Psoas muscle (tissue), 8 donors: Measurements from ENCODE around the gene ASXL1. TPM values are rescaled to one million over a fixed set of nuclear protein-coding genes. Genes with fewer than 3 reads are reported as not detected.

Experiments
- ATAC-seq, 4 donors: fragments of 200-7000 bp; cut with Tn5 transposase; one replicate each; pipeline ENCODE4 v1.9.1; 2020; ENCODE audit warnings: moderate library complexity in 3 of 4, mild to moderate bottlenecking in 2 of 4
- DNase-seq, 2 donors: peaks; one replicate each; pipeline ENCODE4 v3.0.0-alpha.2; 2020
- H3K27ac ChIP-seq: fragments of 200-600 bp; one replicate; pipeline ENCODE4 v1.8.0; 2022
- H3K27me3 ChIP-seq, 3 donors: fragments of 200-600 bp in 1 of 3; one replicate each; pipeline versions ENCODE4 v1.6.1 to v1.8.0; 2013 to 2022; ENCODE audit warnings: low read length in 2 of 3, mild to moderate bottlenecking in 2 of 3, moderate library complexity in 1 of 3; ENCODE audit not compliant: insufficient read depth in 3 of 3
- H3K36me3 ChIP-seq, 2 donors: fragments of 200-600 bp in 1 of 2; one replicate each; pipeline versions ENCODE4 v1.6.1 to v1.8.0; 2013 to 2022; ENCODE audit warnings: low read depth in 1 of 2, mild to moderate bottlenecking in 1 of 2, moderate library complexity in 1 of 2; ENCODE audit not compliant: insufficient read depth in 1 of 2
- H3K4me1 ChIP-seq: fragments of 200-600 bp; one replicate; pipeline ENCODE4 v1.8.0; 2022
- H3K4me3 ChIP-seq: fragments of 200-600 bp; one replicate; pipeline ENCODE4 v1.8.0; 2022; ENCODE audit warnings: mild to moderate bottlenecking
- H3K9me3 ChIP-seq: fragments of 200-600 bp; one replicate; pipeline ENCODE4 v1.8.0; 2022
- WGBS, 3 donors: extraction: QIAGEN DNeasy Blood & Tissue Kit; methylation state at CpG; one replicate each; pipeline versions ENCODE4 v1.1.6 to v1.1.7; 2013; 5-methylcytosine and 5-hydroxymethylcytosine counted together
- intact Hi-C, 2 donors: fragments of 100-400 bp; cut with DNase I; formaldehyde crosslinking; loops; one replicate each; pipeline versions ENCODE4 v1.11.0 to v1.14.2; 2022
- polyA plus RNA-seq, 3 donors: library from polyadenylated mRNA; stranded (reverse); fragments of 200-250 nt; gene quantifications; one replicate each; pipeline ENCODE4 v1.2.3, GENCODE V29; 2013
- total RNA-seq, 4 donors: library from RNA; stranded (reverse); fragmentation: NEBNext Ultra II Directional in 2 of 4; extraction: Animal tissue kit (Norgen Biotek cat#: 25700) in 2 of 4; gene quantifications; one replicate each; pipeline versions ENCODE4 v1.2.1 to v1.2.4, GENCODE V29; 2021 to 2023
- TF ChIP-seq, protein P1 (sequence below): fragments of 200-600 bp; IDR thresholded peaks from one replicate; pipeline ENCODE4 v1.8.0; 2022; ENCODE audit warnings: antibody characterized with exemption
- donor health status: healthy with polysubstance abuse.
- donor health status: DM: no; HTN: no; CAD: no; lungs with moderate emphysema.
- donor health status: Bipolar disorder and iron deficiency.
- donor health status: healthy.
- donor health status: DM: yes; HTN: yes; CAD: no.
- donor health status: DM: no; HTN: no; CAD: no.
- donor health status: DM: no; HTN: no; CAD: no.
- donor health status: DM: yes; HTN: yes; CAD: no.

The ASXL1 gene
- total and polyA plus RNA-seq, 7 donors: 18.5 to 52.0 (median 23.2) TPM

- WGBS, 3 donors: 76 to 82% (median 78%) methylated on average over 13 to 16 of the region's 16 CpGs
- DNase-seq: peak in 1 of 2 donors; percentile 31
- H3K4me3 ChIP-seq: no peak overlapping the region
- H3K4me1 ChIP-seq: no peaks in the 10 kb centered on the region
- no peaks in the 10 kb centered on the region for H3K27me3 ChIP-seq
- TF ChIP-seq, protein P1, sequence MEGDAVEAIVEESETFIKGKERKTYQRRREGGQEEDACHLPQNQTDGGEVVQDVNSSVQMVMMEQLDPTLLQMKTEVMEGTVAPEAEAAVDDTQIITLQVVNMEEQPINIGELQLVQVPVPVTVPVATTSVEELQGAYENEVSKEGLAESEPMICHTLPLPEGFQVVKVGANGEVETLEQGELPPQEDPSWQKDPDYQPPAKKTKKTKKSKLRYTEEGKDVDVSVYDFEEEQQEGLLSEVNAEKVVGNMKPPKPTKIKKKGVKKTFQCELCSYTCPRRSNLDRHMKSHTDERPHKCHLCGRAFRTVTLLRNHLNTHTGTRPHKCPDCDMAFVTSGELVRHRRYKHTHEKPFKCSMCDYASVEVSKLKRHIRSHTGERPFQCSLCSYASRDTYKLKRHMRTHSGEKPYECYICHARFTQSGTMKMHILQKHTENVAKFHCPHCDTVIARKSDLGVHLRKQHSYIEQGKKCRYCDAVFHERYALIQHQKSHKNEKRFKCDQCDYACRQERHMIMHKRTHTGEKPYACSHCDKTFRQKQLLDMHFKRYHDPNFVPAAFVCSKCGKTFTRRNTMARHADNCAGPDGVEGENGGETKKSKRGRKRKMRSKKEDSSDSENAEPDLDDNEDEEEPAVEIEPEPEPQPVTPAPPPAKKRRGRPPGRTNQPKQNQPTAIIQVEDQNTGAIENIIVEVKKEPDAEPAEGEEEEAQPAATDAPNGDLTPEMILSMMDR: no peak
- no peak for ATAC-seq
- H3K27ac ChIP-seq: no peak overlapping the region
- intact Hi-C loops: no loop called here
- H3K9me3 ChIP-seq: no peaks in the 10 kb centered on the region
- H3K36me3 ChIP-seq: no peaks in the 10 kb centered on the region
These were observed 108.8 kb downstream of the ASXL1 start for GRCh38 chr20:32466739-32467505.

DNA sequence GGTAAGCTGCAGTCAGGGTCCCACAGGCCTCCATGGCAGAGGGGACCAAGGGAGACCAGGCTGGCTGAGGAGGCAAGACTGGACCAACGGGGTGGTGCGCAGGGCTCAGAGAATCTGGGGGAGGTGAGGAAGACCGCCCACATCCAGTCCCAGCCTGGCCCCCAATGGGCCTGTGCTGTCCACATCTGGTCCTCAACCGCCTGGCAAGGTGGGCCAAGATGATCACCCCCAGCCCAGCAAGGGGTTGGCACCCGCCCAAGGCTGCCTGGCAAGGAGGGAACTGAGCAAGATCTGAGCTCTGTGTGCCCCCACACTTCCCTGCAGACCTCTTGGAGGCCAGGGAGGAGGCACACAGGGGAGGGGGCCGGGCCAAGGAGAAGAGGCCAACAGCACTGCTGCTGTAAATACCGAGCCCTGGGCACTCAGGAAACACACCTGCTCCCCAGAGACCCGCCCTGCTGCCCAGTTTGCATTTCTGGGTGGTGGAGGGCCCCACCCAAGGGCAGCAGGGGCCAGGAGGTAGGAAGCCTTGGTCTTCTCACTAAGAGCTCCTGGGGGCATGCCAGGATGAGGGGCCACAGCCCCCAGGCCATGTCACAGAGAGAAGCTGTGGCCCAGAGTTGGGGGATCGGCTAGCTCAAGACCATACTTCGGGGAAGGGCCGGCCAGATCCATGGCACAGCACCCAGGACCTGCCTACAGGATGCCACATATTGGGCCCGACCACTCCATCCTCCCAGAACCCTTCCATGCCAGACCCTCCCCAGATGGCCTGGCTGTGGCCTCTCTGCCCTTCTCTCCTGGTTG lies 109.6 kb downstream of the ASXL1 start:
- intact Hi-C loops: no loop called here
- Histone ChIP-seq H3K27me3 (no peaks in the 10 kb centered on the region), H3K27ac (no peak overlapping the region), H3K36me3 (no peaks in the 10 kb centered on the region), H3K4me3 (no peak overlapping the region), H3K9me3 (no peaks in the 10 kb centered on the region), H3K4me1 (no peaks in the 10 kb centered on the region)
- 82 to 91% (median 88%) methylated on average over 12 of the region's 12 CpGs for WGBS, 3 donors
- DNase-seq (peak in 1 of 2 donors; percentile 48), ATAC-seq (no peak)
- TF ChIP-seq, protein P1: no peak

DNA sequence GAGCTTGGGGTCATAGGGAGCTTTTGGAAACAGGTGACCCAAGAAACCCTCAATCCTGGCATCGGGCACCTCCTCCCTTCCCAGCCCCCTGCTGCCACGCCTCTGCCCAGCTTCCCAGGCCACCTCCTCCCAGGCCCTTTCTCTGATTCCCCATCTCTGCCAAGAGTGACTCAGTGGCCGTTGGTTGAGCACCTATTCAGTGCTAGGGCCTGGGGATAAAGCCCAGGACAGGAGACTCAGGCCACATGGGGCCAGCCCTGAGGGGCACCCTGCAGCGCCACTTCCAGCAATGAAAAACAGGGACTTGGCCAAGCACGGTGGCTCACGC lies 110.1 kb downstream of the ASXL1 start:
- H3K36me3 ChIP-seq: no peaks in the 10 kb centered on the region
- intact Hi-C loops: no loop called here
- TF ChIP-seq, protein P1: no peak
- no peaks in the 10 kb centered on the region for H3K4me1 ChIP-seq
- 89 to 93% (median 91%) methylated on average over 6 of the region's 6 CpGs for WGBS, 3 donors
- no peak overlapping the region for H3K4me3 ChIP-seq
- no peaks in the 10 kb centered on the region for H3K9me3 ChIP-seq
- no peak for DNase-seq
- H3K27me3 ChIP-seq: no peaks in the 10 kb centered on the region
- H3K27ac ChIP-seq: no peak overlapping the region
- ATAC-seq: no peak

DNA sequence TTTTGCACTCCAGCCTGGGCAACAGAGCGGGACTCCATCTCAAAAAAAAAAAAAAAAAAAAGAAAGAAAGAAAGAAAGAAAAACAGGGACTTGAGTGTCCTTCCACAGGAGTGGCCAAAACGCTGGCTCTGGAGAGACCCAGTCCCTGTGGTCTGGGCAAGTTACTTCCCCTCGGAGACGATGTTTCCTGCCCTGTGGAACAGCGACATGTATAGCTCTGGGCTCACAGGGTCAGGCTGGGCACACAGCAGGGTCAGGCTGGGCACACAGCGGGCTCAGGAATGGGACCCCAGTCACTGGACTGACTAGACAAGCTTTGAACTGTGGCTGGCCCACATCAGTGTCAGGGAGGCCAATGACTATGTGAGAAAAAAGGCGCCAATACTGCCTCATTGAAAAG lies 110.7 kb downstream of the ASXL1 start:
- DNase-seq: no peak

More for the DNA sequence above, 110.7 kb downstream of the ASXL1 start:
- WGBS, 3 donors: 77 to 85% (median 84%) methylated on average over 7 of the region's 7 CpGs
- Histone ChIP-seq H3K9me3 (no peaks in the 10 kb centered on the region), H3K4me3 (no peak overlapping the region), H3K36me3 (no peaks in the 10 kb centered on the region), H3K4me1 (no peaks in the 10 kb centered on the region), H3K27ac (no peak overlapping the region), H3K27me3 (peaks cover 0 to under 1% (median 0%) of the 10 kb centered on the region in 3 donors)
- intact Hi-C loops: no loop called here
- TF ChIP-seq, protein P1: no peak
- no peak for ATAC-seq
